ENCODE measurements around the gene SLC35B2.

The SLC35B2 gene

DNA sequence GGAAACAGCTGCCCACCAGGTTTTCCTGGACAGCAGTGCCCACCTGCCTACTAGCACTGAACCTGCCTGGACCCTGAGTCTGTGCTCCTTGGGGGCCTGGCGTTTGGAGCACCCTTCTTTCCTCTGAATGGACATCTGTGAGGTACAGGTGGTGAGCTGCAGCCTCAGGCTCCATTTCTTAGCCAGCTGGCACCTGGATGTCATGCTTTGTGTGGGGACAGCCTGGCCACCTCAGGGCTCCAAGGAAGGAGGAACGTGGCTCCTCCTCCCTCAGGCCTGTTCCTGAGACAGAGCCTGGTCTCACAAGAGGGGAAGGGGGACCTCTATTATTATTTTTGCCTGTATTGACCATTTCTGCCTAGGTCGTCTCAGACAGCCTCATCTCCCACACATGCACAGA, 21.0 kb upstream of the SLC35B2 start:
- H2AK5ac ChIP-seq (ENCODE audit: low read depth, low read length): no peak overlapping the region
- WGBS, 2 donors (ENCODE audit: extremely low coverage in 2 of 2, insufficient read length in 2 of 2, insufficient replicate concordance in 1 of 2): no CpG with 5 or more reads among the region's 3 CpGs
- peak overlapping the region; percentile 20 for H3K23ac ChIP-seq (ENCODE audit: low read depth, low read length, poor library complexity)
- no peak for DNase-seq (ENCODE audit: low spot score)
- no peak overlapping the region for H2AFZ ChIP-seq (ENCODE audit: low read length)
- peaks cover 0 to 13% of the 10 kb centered on the region in 2 donors for H3K36me3 ChIP-seq (replicated peaks in 1 of 2; ENCODE audit: control insufficient read depth in 2 of 2, insufficient read depth in 2 of 2, low read length in 2 of 2)
- H3K9me3 ChIP-seq (replicated peaks in 1 of 2; ENCODE audit: control insufficient read depth in 2 of 2, insufficient read depth in 1 of 2, low read depth in 1 of 2, low read length in 2 of 2): peaks cover 0 to 2% of the 10 kb centered on the region in 2 donors
- peak overlapping the region; percentile 78 for H2BK12ac ChIP-seq (ENCODE audit: low read length)
- no peaks in the 10 kb centered on the region for H3K27me3 ChIP-seq (ENCODE audit: control insufficient read depth in 3 of 3, insufficient read depth in 3 of 3, low read depth in 1 of 3, low read length in 3 of 3)
- H3K14ac ChIP-seq (ENCODE audit: low read length): no peak overlapping the region
- no peak overlapping the region for H4K91ac ChIP-seq (ENCODE audit: low read depth, low read length, poor library complexity)
- no peak overlapping the region for H2BK120ac ChIP-seq (ENCODE audit: low read depth, low read length)
- H2BK15ac ChIP-seq (ENCODE audit: low read length): no peak overlapping the region
- H4K8ac ChIP-seq (ENCODE audit: low read depth, low read length): no peak overlapping the region
- no peak overlapping the region for H3K4me2 ChIP-seq (ENCODE audit: insufficient read depth, low read length, poor library complexity, severe bottlenecking)
- no peak overlapping the region for H3K27ac ChIP-seq (replicated peaks; ENCODE audit: low read length)
- H3K9ac ChIP-seq (ENCODE audit: low read depth, low read length, poor library complexity): no peak overlapping the region
- H3K79me1 ChIP-seq (ENCODE audit: low read depth, low read length): peaks cover 2% of the 10 kb centered on the region
- H3K4ac ChIP-seq (ENCODE audit: low read length): no peak overlapping the region
- H3K4me1 ChIP-seq (ENCODE audit: control insufficient read depth in 2 of 2, insufficient read depth in 1 of 2, low read depth in 1 of 2, low read length in 2 of 2): no peaks in the 10 kb centered on the region
- H2BK5ac ChIP-seq (ENCODE audit: low read length): no peak overlapping the region
- no peak overlapping the region for H3K4me3 ChIP-seq (ENCODE audit: low read length in 2 of 2)
- no peak overlapping the region for H3K18ac ChIP-seq (ENCODE audit: low read length)

DNA sequence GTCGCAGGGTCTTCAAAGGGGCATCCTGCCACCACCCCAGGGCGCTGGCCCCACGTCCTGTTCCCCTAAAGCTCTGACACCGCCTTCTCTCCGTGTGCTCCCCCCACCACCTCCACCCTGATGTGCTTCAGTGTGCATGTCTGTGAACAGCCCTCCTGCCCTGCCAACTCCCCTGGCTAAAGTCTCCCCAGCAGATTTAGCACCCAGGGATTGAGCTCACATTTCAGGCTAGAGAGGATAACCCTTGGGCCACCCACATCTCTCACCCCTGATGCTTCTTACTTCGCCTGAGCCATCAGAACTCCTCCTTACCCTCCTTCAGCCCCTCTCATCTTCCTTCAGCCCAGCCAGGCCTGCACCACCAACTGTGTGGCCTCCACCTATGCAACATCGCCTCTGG, 20.4 kb upstream of the SLC35B2 start:
- H2AFZ ChIP-seq (ENCODE audit: low read length): no peak overlapping the region
- H3K79me1 ChIP-seq (ENCODE audit: low read depth, low read length): peaks cover 2% of the 10 kb centered on the region
- H2BK15ac ChIP-seq (ENCODE audit: low read length): no peak overlapping the region
- H2BK120ac ChIP-seq (ENCODE audit: low read depth, low read length): no peak overlapping the region
- H3K4me3 ChIP-seq (ENCODE audit: low read length in 2 of 2): no peak overlapping the region
- no peak overlapping the region for H4K8ac ChIP-seq (ENCODE audit: low read depth, low read length)
- H2BK12ac ChIP-seq (ENCODE audit: low read length): no peak overlapping the region
- H3K27ac ChIP-seq (replicated peaks; ENCODE audit: low read length): no peak overlapping the region
- H3K27me3 ChIP-seq (ENCODE audit: control insufficient read depth in 3 of 3, insufficient read depth in 3 of 3, low read depth in 1 of 3, low read length in 3 of 3): peaks cover 0 to 3% (median 0%) of the 10 kb centered on the region in 3 experiments
- H3K9ac ChIP-seq (ENCODE audit: low read depth, low read length, poor library complexity): peak overlapping the region; percentile 45
- no peak overlapping the region for H3K4me2 ChIP-seq (ENCODE audit: insufficient read depth, low read length, poor library complexity, severe bottlenecking)
- peaks cover 0 to 2% of the 10 kb centered on the region in 2 donors for H3K4me1 ChIP-seq (ENCODE audit: control insufficient read depth in 2 of 2, insufficient read depth in 1 of 2, low read depth in 1 of 2, low read length in 2 of 2)
- H3K14ac ChIP-seq (ENCODE audit: low read length): peak overlapping the region; percentile 86
- no peak overlapping the region for H3K4ac ChIP-seq (ENCODE audit: low read length)
- H3K18ac ChIP-seq (ENCODE audit: low read length): no peak overlapping the region
- H2AK5ac ChIP-seq (ENCODE audit: low read depth, low read length): no peak overlapping the region
- H4K91ac ChIP-seq (ENCODE audit: low read depth, low read length, poor library complexity): no peak overlapping the region
- no peak overlapping the region for H2BK5ac ChIP-seq (ENCODE audit: low read length)
- H3K23ac ChIP-seq (ENCODE audit: low read depth, low read length, poor library complexity): peak overlapping the region; percentile 20
- no CpG with 5 or more reads among the region's 7 CpGs for WGBS, 2 donors (ENCODE audit: extremely low coverage in 2 of 2, insufficient read length in 2 of 2, insufficient replicate concordance in 1 of 2)
- peaks cover 2 to 18% of the 10 kb centered on the region in 2 donors for H3K36me3 ChIP-seq (replicated peaks in 1 of 2; ENCODE audit: control insufficient read depth in 2 of 2, insufficient read depth in 2 of 2, low read length in 2 of 2)
- DNase-seq (ENCODE audit: low spot score): no peak
- peaks cover 0 to 2% of the 10 kb centered on the region in 2 donors for H3K9me3 ChIP-seq (replicated peaks in 1 of 2; ENCODE audit: control insufficient read depth in 2 of 2, insufficient read depth in 1 of 2, low read depth in 1 of 2, low read length in 2 of 2)

DNA sequence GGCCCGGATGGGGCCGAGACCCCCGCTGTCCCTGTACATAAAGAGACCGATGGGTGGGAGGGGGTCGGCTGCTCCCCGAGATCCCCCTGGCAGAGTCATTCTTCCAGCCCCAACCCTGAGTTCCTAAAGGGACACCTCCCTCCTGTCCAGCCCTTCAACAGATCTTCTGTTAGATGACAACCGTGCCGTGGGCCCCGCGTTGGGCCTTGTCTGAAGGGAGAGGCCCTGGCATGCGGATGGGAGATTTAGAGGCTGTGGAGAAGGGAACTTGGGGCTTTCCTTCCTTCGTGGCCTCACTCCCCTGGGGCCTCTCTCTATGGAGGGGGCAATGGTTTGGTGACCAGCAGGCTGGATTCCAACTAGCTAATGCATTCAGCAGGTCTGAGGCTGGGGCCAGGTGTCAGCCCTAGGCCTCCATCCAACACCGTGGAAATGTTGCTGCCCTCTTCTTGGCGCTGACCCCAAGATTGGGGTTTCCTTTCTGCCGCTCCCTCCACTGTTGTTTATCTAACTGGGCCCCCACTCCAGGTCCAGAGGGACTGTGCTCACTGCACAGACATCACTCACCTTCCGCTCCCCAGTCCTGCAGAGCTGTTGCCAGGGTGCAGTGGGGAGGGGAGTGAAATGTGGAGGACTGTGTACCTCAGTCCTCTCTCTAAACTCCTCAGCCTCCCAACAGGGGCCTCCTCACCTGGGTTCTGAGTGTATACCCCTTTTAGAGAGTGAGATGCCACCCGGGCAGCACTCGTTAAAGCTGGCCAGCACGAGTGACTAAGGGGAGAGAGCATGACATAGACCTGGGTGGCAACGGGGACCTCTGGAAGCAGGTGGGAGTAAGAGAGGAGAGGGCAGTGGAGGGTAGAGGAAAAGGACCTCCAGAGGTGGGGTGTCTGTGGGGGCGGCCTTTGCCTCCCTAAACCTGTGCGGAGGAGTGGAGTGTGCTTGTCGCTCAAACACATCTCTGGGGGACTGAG, 19.6 kb upstream of the SLC35B2 start:
- H3K36me3 ChIP-seq (replicated peaks in 1 of 2; ENCODE audit: control insufficient read depth in 2 of 2, insufficient read depth in 2 of 2, low read length in 2 of 2): peaks cover 2 to 20% of the 10 kb centered on the region in 2 donors
- no peak overlapping the region for H3K4me3 ChIP-seq (ENCODE audit: low read length in 2 of 2)
- no peak overlapping the region for H3K14ac ChIP-seq (ENCODE audit: low read length)
- H3K79me1 ChIP-seq (ENCODE audit: low read depth, low read length): peaks cover 2% of the 10 kb centered on the region
- no peak overlapping the region for H3K27ac ChIP-seq (replicated peaks; ENCODE audit: low read length)
- no peak overlapping the region for H2BK120ac ChIP-seq (ENCODE audit: low read depth, low read length)
- no peak overlapping the region for H3K9ac ChIP-seq (ENCODE audit: low read depth, low read length, poor library complexity)
- H2AK5ac ChIP-seq (ENCODE audit: low read depth, low read length): no peak overlapping the region
- no peak overlapping the region for H2BK12ac ChIP-seq (ENCODE audit: low read length)
- H3K4me1 ChIP-seq (ENCODE audit: control insufficient read depth in 2 of 2, insufficient read depth in 1 of 2, low read depth in 1 of 2, low read length in 2 of 2): peaks cover under 1 to 4% of the 10 kb centered on the region in 2 donors
- DNase-seq (ENCODE audit: low spot score): no peak
- H3K4me2 ChIP-seq (ENCODE audit: insufficient read depth, low read length, poor library complexity, severe bottlenecking): no peak overlapping the region
- no CpG with 5 or more reads among the region's 23 CpGs for WGBS, 2 donors (ENCODE audit: extremely low coverage in 2 of 2, insufficient read length in 2 of 2, insufficient replicate concordance in 1 of 2)
- H3K9me3 ChIP-seq (replicated peaks in 1 of 2; ENCODE audit: control insufficient read depth in 2 of 2, insufficient read depth in 1 of 2, low read depth in 1 of 2, low read length in 2 of 2): peaks cover 0 to 2% of the 10 kb centered on the region in 2 donors
- no peak overlapping the region for H2AFZ ChIP-seq (ENCODE audit: low read length)
- no peak overlapping the region for H2BK5ac ChIP-seq (ENCODE audit: low read length)
- no peak overlapping the region for H4K91ac ChIP-seq (ENCODE audit: low read depth, low read length, poor library complexity)
- peaks cover 0 to 3% (median 0%) of the 10 kb centered on the region in 3 experiments for H3K27me3 ChIP-seq (ENCODE audit: control insufficient read depth in 3 of 3, insufficient read depth in 3 of 3, low read depth in 1 of 3, low read length in 3 of 3)
- no peak overlapping the region for H3K18ac ChIP-seq (ENCODE audit: low read length)
- no peak overlapping the region for H3K4ac ChIP-seq (ENCODE audit: low read length)
- no peak overlapping the region for H3K23ac ChIP-seq (ENCODE audit: low read depth, low read length, poor library complexity)
- H2BK15ac ChIP-seq (ENCODE audit: low read length): no peak overlapping the region
- H4K8ac ChIP-seq (ENCODE audit: low read depth, low read length): no peak overlapping the region
